Effector memory CD4-positive, alpha-beta T cell (primary cell): ENCODE results near the gene SPON1.

Experiments used
- DNase-seq, 3 donors: peaks; one replicate each; pipeline ENCODE4 v3.0.0-alpha.2; 2020
- H3K27ac ChIP-seq: 2 replicates; pipeline ENCODE4 v1.7.0; 2013; ENCODE audit warnings: mild to moderate bottlenecking, low read length, moderate library complexity; ENCODE audit not compliant: insufficient read depth, poor library complexity, severe bottlenecking
- H3K27me3 ChIP-seq: replicated peaks from 2 replicates; pipeline ENCODE4 v1.7.0; 2013; ENCODE audit warnings: mild to moderate bottlenecking, low read length; ENCODE audit not compliant: insufficient read depth, control insufficient read depth, poor library complexity, severe bottlenecking
- H3K36me3 ChIP-seq: 2 replicates; pipeline ENCODE4 v1.7.0; 2013; ENCODE audit warnings: mild to moderate bottlenecking, low read length, moderate library complexity; ENCODE audit not compliant: control insufficient read depth, insufficient read depth
- H3K4me1 ChIP-seq: 2 replicates; pipeline ENCODE4 v1.7.0; 2013; ENCODE audit warnings: low read length, mild to moderate bottlenecking; ENCODE audit not compliant: control insufficient read depth, insufficient read depth, poor library complexity, severe bottlenecking
- H3K4me3 ChIP-seq: 2 replicates; pipeline ENCODE4 v1.7.0; 2013; ENCODE audit warnings: low read length, low read depth, mild to moderate bottlenecking; ENCODE audit not compliant: insufficient read depth, poor library complexity, severe bottlenecking
- H3K9me3 ChIP-seq: 2 replicates; pipeline ENCODE4 v1.7.0; 2013; ENCODE audit warnings: mild to moderate bottlenecking, low read length, moderate library complexity; ENCODE audit not compliant: control insufficient read depth

SPON1 gene

DNA sequence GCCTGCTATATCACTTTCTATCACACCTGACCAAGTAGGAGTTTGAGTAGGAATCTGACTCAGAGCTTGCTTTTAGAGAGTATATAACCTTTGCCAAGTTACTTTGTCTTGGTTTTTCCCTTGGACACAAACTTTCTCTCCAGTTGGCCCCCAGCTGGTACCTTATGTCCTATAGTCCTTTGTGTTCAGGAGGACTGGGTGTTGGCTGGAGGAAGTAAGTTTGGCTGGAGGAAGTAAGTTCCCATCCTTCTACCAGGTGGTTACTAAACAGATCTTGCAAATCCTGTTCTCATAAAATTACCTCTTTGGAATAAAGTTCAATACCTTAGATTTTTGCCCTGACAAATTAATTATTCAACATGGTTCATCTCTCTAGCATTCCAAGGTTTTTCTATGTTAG lies 37.2 kb downstream of the SPON1 start:
- no peak overlapping the region for H3K4me3 ChIP-seq
- no peaks in the 10 kb centered on the region for H3K4me1 ChIP-seq
- no peak overlapping the region for H3K27ac ChIP-seq
- no peaks in the 10 kb centered on the region for H3K27me3 ChIP-seq
- no peaks in the 10 kb centered on the region for H3K9me3 ChIP-seq
- no peak for DNase-seq
- no peaks in the 10 kb centered on the region for H3K36me3 ChIP-seq

DNA sequence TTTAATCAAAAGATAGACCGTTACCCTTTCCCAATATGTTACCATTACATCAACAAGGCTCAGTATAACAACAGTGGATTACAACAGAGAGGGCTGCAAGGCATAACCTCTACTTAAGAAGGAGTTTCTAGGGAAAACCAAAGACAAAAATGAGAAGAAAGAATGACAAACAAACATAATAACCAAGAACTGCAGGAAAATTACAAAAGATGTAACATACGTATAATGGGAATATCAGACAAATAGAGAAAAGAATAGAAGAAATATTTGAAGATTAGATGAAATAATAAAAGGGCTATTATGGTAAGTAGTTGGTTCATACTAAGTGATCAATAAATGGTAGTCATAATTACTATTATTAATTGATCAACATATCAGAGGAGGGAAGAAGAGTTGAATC lies 39.1 kb downstream of the SPON1 start:
- no peak overlapping the region for H3K4me3 ChIP-seq
- H3K27me3 ChIP-seq: no peaks in the 10 kb centered on the region
- H3K36me3 ChIP-seq: no peaks in the 10 kb centered on the region
- H3K4me1 ChIP-seq: no peaks in the 10 kb centered on the region
- no peak for DNase-seq
- no peak overlapping the region for H3K27ac ChIP-seq
- H3K9me3 ChIP-seq: no peaks in the 10 kb centered on the region

DNA sequence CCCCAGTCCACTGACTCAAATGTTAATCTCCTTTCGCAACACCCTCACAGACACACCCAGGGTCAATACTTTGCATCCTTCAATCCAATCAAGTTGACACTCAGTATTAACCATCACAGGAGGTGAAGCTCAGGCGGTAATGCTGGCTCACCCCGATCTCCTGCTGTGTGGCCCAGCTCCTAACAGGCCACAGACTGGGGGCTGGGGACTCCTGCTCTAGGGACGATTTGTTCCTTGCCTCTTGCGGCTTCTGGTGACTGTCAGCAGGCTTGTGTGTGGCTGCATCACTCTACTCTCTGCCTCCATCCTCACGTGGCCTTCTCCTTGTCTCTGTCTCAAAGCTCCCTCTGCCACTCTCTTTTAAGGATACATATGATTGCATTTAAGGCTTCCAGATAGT lies 45.0 kb downstream of the SPON1 start:
- Histone ChIP-seq H3K9me3 (no peaks in the 10 kb centered on the region), H3K4me3 (no peak overlapping the region), H3K4me1 (no peaks in the 10 kb centered on the region), H3K27me3 (no peaks in the 10 kb centered on the region), H3K36me3 (no peaks in the 10 kb centered on the region), H3K27ac (no peak overlapping the region)
- DNase-seq: no peak

DNA sequence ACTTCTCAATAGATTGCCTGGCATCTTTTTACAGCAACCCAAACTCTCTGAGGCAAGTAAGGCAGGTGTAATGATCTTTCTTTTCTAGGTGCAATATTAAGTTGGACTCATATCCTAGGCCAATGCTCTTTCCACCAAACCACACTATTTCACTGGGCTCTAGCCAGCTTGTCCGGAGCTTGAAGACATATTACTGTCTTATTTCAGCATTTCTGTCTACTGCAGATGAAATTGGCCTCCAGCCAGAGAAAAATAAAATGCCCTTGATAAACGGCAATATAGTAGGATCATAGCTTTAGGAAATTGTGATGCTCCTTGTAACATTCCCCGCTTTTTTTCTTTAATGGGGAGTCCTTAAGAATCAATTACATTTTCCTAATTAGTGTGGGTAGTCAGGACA lies 48.1 kb downstream of the SPON1 start:
- Histone ChIP-seq H3K36me3 (no peaks in the 10 kb centered on the region), H3K27me3 (no peaks in the 10 kb centered on the region), H3K9me3 (no peaks in the 10 kb centered on the region), H3K4me1 (no peaks in the 10 kb centered on the region), H3K27ac (no peak overlapping the region), H3K4me3 (no peak overlapping the region)
- DNase-seq: no peak

DNA sequence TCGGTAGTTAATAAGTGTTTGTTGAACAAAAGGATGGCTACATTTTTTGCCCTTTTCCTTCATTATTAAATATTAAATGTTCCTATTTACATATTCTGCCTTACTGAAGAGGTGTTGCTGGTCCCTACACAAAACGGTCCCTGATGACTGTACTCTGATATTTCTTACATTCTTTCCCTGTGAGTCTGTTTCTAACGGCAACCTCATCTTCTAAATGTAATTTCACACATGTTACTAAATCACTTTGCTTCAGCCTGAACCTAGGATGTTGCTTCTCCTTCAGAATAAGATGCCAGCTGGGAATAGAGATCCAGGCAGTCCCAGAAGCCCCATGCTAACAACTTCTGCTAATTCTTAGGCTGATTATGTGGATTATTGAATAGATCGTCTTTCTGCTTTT lies 50.3 kb downstream of the SPON1 start:
- no peaks in the 10 kb centered on the region for H3K4me1 ChIP-seq
- DNase-seq: no peak
- H3K36me3 ChIP-seq: no peaks in the 10 kb centered on the region
- H3K4me3 ChIP-seq: no peak overlapping the region
- no peak overlapping the region for H3K27ac ChIP-seq
- H3K27me3 ChIP-seq: no peaks in the 10 kb centered on the region
- no peaks in the 10 kb centered on the region for H3K9me3 ChIP-seq

- no peak for DNase-seq
- no peak overlapping the region for H3K27ac ChIP-seq
- H3K4me3 ChIP-seq: no peak overlapping the region
- no peaks in the 10 kb centered on the region for H3K36me3 ChIP-seq
- no peaks in the 10 kb centered on the region for H3K4me1 ChIP-seq
- H3K9me3 ChIP-seq: no peaks in the 10 kb centered on the region
- H3K27me3 ChIP-seq: no peaks in the 10 kb centered on the region
Observed at GRCh38 chr11:14015711-14016110, 53.2 kb downstream of the SPON1 start.

GRCh38 chr11:14018441-14018840 lies 55.9 kb downstream of the SPON1 start:
- H3K36me3 ChIP-seq: no peaks in the 10 kb centered on the region
- no peak overlapping the region for H3K4me3 ChIP-seq
- no peak overlapping the region for H3K27ac ChIP-seq
- no peaks in the 10 kb centered on the region for H3K9me3 ChIP-seq
- no peaks in the 10 kb centered on the region for H3K4me1 ChIP-seq
- no peak for DNase-seq
- no peaks in the 10 kb centered on the region for H3K27me3 ChIP-seq

DNA sequence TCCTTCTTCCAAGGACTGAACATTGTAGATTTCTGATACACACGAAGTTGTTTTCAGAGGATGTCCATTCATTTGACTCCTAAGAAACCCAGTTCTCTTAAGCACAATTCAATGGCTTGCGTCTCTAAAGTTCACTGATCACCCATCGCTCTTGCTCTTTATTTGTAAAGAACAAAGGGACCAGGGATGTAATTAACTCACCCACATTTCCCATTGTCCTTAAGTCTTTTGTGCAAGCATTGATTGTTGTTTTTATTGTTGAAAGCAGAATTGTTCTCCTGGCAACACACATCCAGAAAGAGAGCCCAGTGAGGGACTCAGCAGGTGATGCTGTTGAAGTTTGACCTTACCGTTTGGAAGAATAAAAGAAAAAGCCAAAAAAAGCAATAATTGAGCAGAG lies 59.2 kb downstream of the SPON1 start:
- Histone ChIP-seq H3K27me3 (no peaks in the 10 kb centered on the region), H3K9me3 (no peaks in the 10 kb centered on the region), H3K36me3 (no peaks in the 10 kb centered on the region), H3K4me1 (no peaks in the 10 kb centered on the region), H3K27ac (no peak overlapping the region), H3K4me3 (no peak overlapping the region)
- no peak for DNase-seq

DNA sequence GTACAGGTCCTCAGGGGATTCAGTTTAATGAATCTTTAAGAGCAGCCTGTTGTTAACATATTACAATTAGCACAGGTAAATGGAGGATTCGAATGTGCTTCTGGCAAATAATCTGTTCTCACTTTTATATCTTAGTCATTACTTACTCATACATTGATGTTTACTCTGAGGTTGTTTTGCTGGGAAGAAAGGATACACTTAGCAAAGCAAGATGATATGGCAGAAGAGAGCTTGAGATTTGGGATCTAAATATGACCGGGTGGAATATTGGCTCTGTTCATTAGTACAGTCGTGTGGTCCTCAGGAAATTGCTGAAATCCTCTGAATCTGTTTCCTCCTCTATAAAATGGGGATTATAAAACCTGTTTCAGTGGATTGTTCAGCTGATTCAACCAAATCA lies 59.7 kb downstream of the SPON1 start:
- no peak overlapping the region for H3K27ac ChIP-seq
- no peak overlapping the region for H3K4me3 ChIP-seq
- no peak for DNase-seq
- H3K36me3 ChIP-seq: no peaks in the 10 kb centered on the region
- no peaks in the 10 kb centered on the region for H3K9me3 ChIP-seq
- H3K4me1 ChIP-seq: no peaks in the 10 kb centered on the region
- no peaks in the 10 kb centered on the region for H3K27me3 ChIP-seq

DNA sequence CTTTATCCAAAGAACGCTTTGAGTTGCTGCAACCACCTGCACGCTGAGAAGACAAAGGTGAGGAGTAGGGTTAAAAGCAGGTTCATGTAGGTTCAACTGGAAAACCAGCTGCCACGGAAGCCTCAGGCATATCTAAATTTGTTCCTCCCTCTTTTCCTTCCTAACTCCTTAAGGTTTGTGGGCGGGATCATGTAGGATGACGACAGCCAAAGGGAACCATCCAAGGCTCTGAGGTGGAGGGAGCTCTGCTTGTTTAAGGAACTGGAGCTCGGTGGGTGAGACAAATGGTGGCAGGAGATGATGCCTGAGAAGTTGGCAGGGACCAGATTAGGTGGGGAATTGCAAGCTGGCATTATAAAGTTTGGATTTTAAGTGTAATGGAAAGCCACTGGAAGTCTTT lies 60.3 kb downstream of the SPON1 start:
- no peak for DNase-seq
- Histone ChIP-seq H3K4me1 (no peaks in the 10 kb centered on the region), H3K27me3 (no peaks in the 10 kb centered on the region), H3K9me3 (no peaks in the 10 kb centered on the region), H3K27ac (no peak overlapping the region), H3K36me3 (no peaks in the 10 kb centered on the region), H3K4me3 (no peak overlapping the region)

DNA sequence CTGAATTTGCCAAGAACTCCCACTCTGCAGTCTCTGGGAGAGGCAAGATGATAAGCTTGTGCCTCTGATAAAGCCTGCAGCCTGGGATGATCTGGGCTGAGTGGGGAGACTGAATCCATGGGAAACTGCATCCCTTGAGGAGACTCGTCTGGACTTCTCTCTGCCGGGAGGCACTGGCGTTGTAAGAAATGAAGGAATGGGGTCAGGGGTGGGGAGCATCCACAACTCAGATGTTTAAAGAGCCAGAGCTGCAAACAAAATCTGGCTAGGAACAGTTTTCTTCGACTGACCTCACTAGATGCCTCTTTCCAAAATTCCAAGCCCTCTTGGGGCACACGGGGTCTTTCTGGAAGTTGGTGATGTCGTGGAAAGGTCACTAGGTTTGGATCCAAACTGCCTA lies 64.4 kb downstream of the SPON1 start:
- no peaks in the 10 kb centered on the region for H3K36me3 ChIP-seq
- no peak for DNase-seq
- H3K4me1 ChIP-seq: no peaks in the 10 kb centered on the region
- H3K4me3 ChIP-seq: no peak overlapping the region
- no peak overlapping the region for H3K27ac ChIP-seq
- no peaks in the 10 kb centered on the region for H3K27me3 ChIP-seq
- no peaks in the 10 kb centered on the region for H3K9me3 ChIP-seq
